Esophagus muscularis mucosa (tissue), 3 donors: Measurements from ENCODE around the gene ABCA2.
"Not testable (repeated sequence)": the region's sequence is repeated elsewhere in the genome, so short reads cannot be mapped to it uniquely, and the experiment has no call there.

ENCODE experiments used
- CTCF ChIP-seq, 3 experiments: fragments of 200-600 bp in 2 of 3; fragments of 450-650 bp in 1 of 3; sonication (generic) in 2 of 3; IDR thresholded peaks; one replicate each; pipeline ENCODE4 v1.5.1; 2017 to 2019; ENCODE audit warnings: antibody characterized with exemption in 3 of 3, mild to moderate bottlenecking in 2 of 3, moderate library complexity in 1 of 3
- POLR2A ChIP-seq: fragments of 450-650 bp; IDR thresholded peaks from one replicate; pipeline ENCODE4 v1.6.1; 2017; ENCODE audit warnings: antibody characterized with exemption, moderate library complexity, mild to moderate bottlenecking, low read depth

- not testable (repeated sequence) for TF ChIP-seq CTCF (IDR thresholded peaks at IDR 0.05); POLR2A
Observed at GRCh38 chr9:137062798-137063197, 34.8 kb upstream of the ABCA2 start.
